ENCODE measurements around the gene SLC39A11. TPM values are rescaled to one million over a fixed set of nuclear protein-coding genes. Genes with fewer than 3 reads are reported as not detected.
A peak's percentile ranks its signal among the peaks of the same experiment; 100 is the strongest.

SLC39A11 gene
- polyA plus RNA-seq, 3 donors from 2014 or later: 13.7 to 25.8 (median 16.2) TPM

DNA sequence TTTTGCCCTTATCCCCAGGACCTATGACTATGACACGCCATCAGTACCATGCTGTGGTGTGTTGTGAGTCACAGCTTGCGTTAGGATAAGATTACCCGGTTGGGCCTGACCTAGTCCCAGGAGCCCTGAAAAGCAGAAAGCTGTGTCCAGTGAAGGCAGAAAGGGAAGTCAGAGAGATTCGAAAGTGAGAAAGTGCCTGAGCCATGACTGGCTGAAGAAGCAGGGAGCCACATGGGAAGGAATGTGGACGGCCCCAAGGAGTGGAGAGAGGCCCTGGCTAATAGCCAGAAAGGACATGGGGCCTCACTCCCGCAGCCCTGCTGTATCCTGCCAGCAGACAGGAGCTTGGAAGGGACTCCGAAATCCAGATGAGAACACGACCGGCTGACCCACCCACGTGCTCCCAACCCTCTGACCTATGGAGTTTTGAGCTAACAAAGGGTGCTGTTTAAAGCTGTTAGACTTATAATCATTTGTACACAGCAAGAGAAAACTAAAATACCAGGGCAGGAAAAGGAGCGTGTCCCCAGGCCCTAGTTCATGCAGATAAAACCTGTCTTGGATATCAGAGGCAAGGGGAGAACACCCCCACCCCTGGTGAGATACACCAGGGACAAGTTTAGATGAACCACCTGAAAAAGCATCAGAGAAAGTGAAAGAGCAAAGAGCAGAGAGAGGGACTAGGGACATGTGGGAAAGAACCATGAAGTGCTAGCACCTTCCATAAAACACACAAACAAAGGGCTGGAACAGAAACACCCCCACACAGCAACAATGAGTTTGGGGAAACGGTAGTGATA, 115.3 kb downstream of the SLC39A11 start:
- DNase-seq: no peak
- Mint-ChIP-seq H3K27me3 (ENCODE audit: low read depth in 3 of 3) (no peaks in the 10 kb centered on the region), H3K4me3 (peak overlapping the region in 4 of 5 donors; percentile 11 to 56 (median 40)), H3K27ac (peak overlapping the region in 3 of 6 donors; percentile 21 to 47 (median 47)), H3K36me3 (peaks cover 0 to 7% (median 0%) of the 10 kb centered on the region in 3 donors), H3K4me1 (peaks cover 30 to 47% of the 10 kb centered on the region in 2 donors), H3K9me3 (no peaks in the 10 kb centered on the region)

- no peaks in the 10 kb centered on the region for H3K27me3 Mint-ChIP-seq (ENCODE audit: low read depth in 3 of 3)
- no peak overlapping the region for H3K27ac Mint-ChIP-seq
- peaks cover 0 to 6% (median 0%) of the 10 kb centered on the region in 3 donors for H3K36me3 Mint-ChIP-seq
- no peaks in the 10 kb centered on the region for H3K9me3 Mint-ChIP-seq
- no peak overlapping the region for H3K4me3 Mint-ChIP-seq
- DNase-seq: no peak
- H3K4me1 Mint-ChIP-seq: peaks cover 38 to 56% of the 10 kb centered on the region in 2 donors
Observed at GRCh38 chr17:72975509-72975908, 117.0 kb downstream of the SLC39A11 start.

- H3K4me1 Mint-ChIP-seq: peaks cover 38 to 56% of the 10 kb centered on the region in 2 donors
Observed at GRCh38 chr17:72974605-72975232, 117.8 kb downstream of the SLC39A11 start.

DNA sequence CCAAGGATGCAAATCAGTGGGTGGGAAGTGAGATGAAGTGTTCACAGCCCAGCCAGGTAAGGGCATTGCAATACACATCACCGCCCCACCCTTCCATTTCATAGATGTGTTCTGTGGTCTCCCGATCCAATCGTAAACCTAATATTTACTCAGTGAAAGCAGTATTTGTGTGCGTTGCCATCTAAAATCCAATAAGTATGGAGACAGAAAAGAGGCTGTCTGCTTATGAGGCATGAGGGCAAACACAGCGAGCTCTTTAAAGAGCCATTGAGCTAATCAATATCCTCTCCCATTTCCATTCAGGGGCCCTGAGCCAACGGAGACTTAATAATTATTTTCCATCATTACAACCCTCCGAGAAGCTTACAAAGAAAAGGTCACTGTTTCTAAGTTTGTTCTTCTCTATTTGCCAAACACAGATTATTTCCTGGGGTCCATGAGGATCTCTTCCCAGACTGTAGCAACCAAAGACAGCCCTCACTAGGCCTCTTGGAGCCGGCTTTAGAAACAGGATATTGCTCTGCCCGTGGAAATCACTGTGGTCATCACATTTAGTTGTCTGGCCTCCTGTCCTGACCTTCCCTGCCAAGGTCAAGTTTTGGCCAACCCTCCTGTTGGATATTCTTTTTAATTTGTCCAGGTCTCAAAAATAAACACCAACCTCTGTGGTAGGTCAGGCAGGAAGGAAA, 120.1 kb downstream of the SLC39A11 start:
- Mint-ChIP-seq H3K9me3 (no peaks in the 10 kb centered on the region), H3K36me3 (no peaks in the 10 kb centered on the region), H3K27me3 (ENCODE audit: low read depth in 3 of 3) (no peaks in the 10 kb centered on the region), H3K27ac (no peak overlapping the region), H3K4me1 (peaks cover 19 to 35% of the 10 kb centered on the region in 2 donors), H3K4me3 (no peak overlapping the region)
- no peak for DNase-seq

More at GRCh38 chr17:72974605-72975232, 117.8 kb downstream of the SLC39A11 start:
- no peak for DNase-seq
- no peaks in the 10 kb centered on the region for H3K9me3 Mint-ChIP-seq
- no peaks in the 10 kb centered on the region for H3K36me3 Mint-ChIP-seq
- H3K27me3 Mint-ChIP-seq (ENCODE audit: low read depth in 3 of 3): no peaks in the 10 kb centered on the region
- H3K27ac Mint-ChIP-seq: no peak overlapping the region
- H3K4me3 Mint-ChIP-seq: no peak overlapping the region

- no peak for DNase-seq
- no peak overlapping the region for H3K27ac Mint-ChIP-seq
- H3K27me3 Mint-ChIP-seq (ENCODE audit: low read depth in 3 of 3): no peaks in the 10 kb centered on the region
- no peaks in the 10 kb centered on the region for H3K36me3 Mint-ChIP-seq
- H3K9me3 Mint-ChIP-seq: no peaks in the 10 kb centered on the region
- H3K4me1 Mint-ChIP-seq: peaks cover 13 to 27% of the 10 kb centered on the region in 2 donors
- H3K4me3 Mint-ChIP-seq: no peak overlapping the region
Observed at GRCh38 chr17:72971226-72971880, 121.1 kb downstream of the SLC39A11 start.

DNA sequence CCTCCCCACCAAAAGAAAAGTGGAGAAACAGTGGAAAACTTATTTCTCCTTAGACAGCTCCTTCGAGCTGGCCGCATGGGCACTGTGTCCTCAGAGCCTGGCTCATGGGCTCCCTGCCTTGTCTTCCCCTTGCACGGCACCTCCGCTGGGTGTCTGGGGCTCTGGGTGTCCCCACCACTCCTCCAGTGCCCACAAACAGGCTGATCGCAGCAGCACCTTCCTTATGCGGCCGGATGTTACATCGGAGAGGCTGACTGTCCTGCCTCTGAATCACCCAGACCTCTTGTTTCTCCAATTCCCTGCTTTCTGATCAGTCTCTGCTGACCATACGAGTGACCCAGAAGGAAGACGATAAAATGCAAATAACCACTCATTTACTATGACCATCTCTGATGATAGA, 121.7 kb downstream of the SLC39A11 start:
- Mint-ChIP-seq H3K4me3 (no peak overlapping the region), H3K27me3 (ENCODE audit: low read depth in 3 of 3) (no peaks in the 10 kb centered on the region), H3K9me3 (no peaks in the 10 kb centered on the region), H3K4me1 (peaks cover 11 to 27% of the 10 kb centered on the region in 2 donors), H3K27ac (no peak overlapping the region), H3K36me3 (no peaks in the 10 kb centered on the region)
- DNase-seq: no peak

- H3K36me3 Mint-ChIP-seq: no peaks in the 10 kb centered on the region
- peaks cover 11 to 27% of the 10 kb centered on the region in 2 donors for H3K4me1 Mint-ChIP-seq
- H3K27ac Mint-ChIP-seq: peak overlapping the region in 1 of 6 donors; percentile 46
- no peaks in the 10 kb centered on the region for H3K27me3 Mint-ChIP-seq (ENCODE audit: low read depth in 3 of 3)
- H3K9me3 Mint-ChIP-seq: no peaks in the 10 kb centered on the region
- no peak overlapping the region for H3K4me3 Mint-ChIP-seq
- DNase-seq: no peak
Observed at GRCh38 chr17:72970246-72970645, 122.2 kb downstream of the SLC39A11 start.

GRCh38 chr17:72969293-72969906, 123.1 kb downstream of the SLC39A11 start:
- H3K4me1 Mint-ChIP-seq: peaks cover 11 to 27% of the 10 kb centered on the region in 2 donors
- no peaks in the 10 kb centered on the region for H3K9me3 Mint-ChIP-seq
- no peaks in the 10 kb centered on the region for H3K36me3 Mint-ChIP-seq
- no peak for DNase-seq
- H3K4me3 Mint-ChIP-seq: no peak overlapping the region
- H3K27me3 Mint-ChIP-seq (ENCODE audit: low read depth in 3 of 3): no peaks in the 10 kb centered on the region
- no peak overlapping the region for H3K27ac Mint-ChIP-seq

DNA sequence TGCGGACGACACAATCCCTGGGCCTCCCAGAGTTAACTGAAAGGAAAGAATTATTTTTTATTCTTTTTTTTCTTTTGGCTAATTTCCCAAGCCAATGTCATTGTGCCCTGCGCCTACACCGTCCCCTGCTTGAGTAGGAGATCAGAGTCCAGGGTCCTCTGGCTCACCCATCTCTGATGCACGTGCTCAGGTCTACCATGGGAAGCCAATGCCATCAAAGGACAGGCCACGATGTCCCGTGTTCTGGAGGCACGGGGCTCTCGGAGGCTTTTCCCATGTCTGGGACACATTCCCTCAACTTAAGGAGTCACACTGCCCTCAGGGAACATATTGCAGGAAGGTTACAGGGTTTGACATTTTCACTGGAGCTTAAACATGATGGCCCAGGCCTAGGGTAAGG, 123.7 kb downstream of the SLC39A11 start:
- peaks cover 11 to 27% of the 10 kb centered on the region in 2 donors for H3K4me1 Mint-ChIP-seq
- H3K27me3 Mint-ChIP-seq (ENCODE audit: low read depth in 3 of 3): no peaks in the 10 kb centered on the region
- H3K4me3 Mint-ChIP-seq: no peak overlapping the region
- DNase-seq: no peak
- H3K36me3 Mint-ChIP-seq: no peaks in the 10 kb centered on the region
- H3K9me3 Mint-ChIP-seq: no peaks in the 10 kb centered on the region
- peak overlapping the region in 1 of 6 donors; percentile 49 for H3K27ac Mint-ChIP-seq

- H3K4me1 Mint-ChIP-seq: peaks cover 11 to 27% of the 10 kb centered on the region in 2 donors
- H3K4me3 Mint-ChIP-seq: no peak overlapping the region
- peak overlapping the region in 1 of 6 donors; percentile 49 for H3K27ac Mint-ChIP-seq
- DNase-seq: no peak
- H3K36me3 Mint-ChIP-seq: no peaks in the 10 kb centered on the region
- no peaks in the 10 kb centered on the region for H3K27me3 Mint-ChIP-seq (ENCODE audit: low read depth in 3 of 3)
- H3K9me3 Mint-ChIP-seq: no peaks in the 10 kb centered on the region
Observed at GRCh38 chr17:72967977-72968585, 124.4 kb downstream of the SLC39A11 start.

GRCh38 chr17:72967277-72967970, 125.1 kb downstream of the SLC39A11 start:
- DNase-seq: no peak
- no peaks in the 10 kb centered on the region for H3K36me3 Mint-ChIP-seq
- no peak overlapping the region for H3K4me3 Mint-ChIP-seq
- peaks cover 10 to 20% of the 10 kb centered on the region in 2 donors for H3K4me1 Mint-ChIP-seq
- no peaks in the 10 kb centered on the region for H3K9me3 Mint-ChIP-seq
- no peaks in the 10 kb centered on the region for H3K27me3 Mint-ChIP-seq (ENCODE audit: low read depth in 3 of 3)
- no peak overlapping the region for H3K27ac Mint-ChIP-seq

DNA sequence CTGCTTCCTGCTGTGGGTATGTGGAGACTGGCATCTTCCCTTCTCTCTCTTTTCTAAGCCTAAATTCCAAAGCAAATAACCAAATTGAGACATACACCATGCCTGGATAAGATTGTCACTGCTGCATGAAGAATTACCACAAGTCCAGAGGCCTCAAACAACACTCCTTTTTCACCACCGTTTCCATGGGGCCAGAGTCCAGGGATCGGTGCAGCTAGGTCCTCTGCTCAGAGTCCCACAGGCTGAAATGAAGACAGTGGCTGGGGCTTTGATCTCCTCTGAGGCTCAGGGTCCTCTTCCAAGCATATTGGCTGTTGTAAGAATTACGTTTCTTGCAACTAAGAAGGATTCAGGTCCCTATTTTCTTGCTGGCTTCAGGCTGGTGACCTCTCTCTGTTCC, 130.4 kb downstream of the SLC39A11 start:
- Mint-ChIP-seq H3K4me1 (no peaks in the 10 kb centered on the region), H3K4me3 (no peak overlapping the region), H3K36me3 (peaks cover 0 to 8% (median 0%) of the 10 kb centered on the region in 3 donors), H3K27ac (no peak overlapping the region), H3K27me3 (ENCODE audit: low read depth in 3 of 3) (no peaks in the 10 kb centered on the region), H3K9me3 (no peaks in the 10 kb centered on the region)
- DNase-seq: no peak
